ENCODE results near the gene THEM4.

Gene THEM4

GRCh38 chr1:151898519-151898991, 10.8 kb downstream of the THEM4 start:
- Histone ChIP-seq H2BK5ac (ENCODE audit: low read depth, low read length, poor library complexity) (no peak overlapping the region), H3K23ac (ENCODE audit: low read length) (no peak overlapping the region), H4K8ac (ENCODE audit: low read depth, low read length) (no peak overlapping the region), H3K14ac (ENCODE audit: low read length) (no peak overlapping the region), H3K4me2 (ENCODE audit: low read length) (no peak overlapping the region), H3K36me3 (ENCODE audit: control insufficient read depth in 1 of 2, insufficient read depth in 2 of 2, low read length in 2 of 2) (no peaks in the 10 kb centered on the region), H3K27me3 (ENCODE audit: insufficient read depth, low read length) (no peaks in the 10 kb centered on the region), H4K12ac (ENCODE audit: low read depth, low read length) (no peak overlapping the region), H3K9me3 (ENCODE audit: insufficient read depth, low read depth, low read length) (no peaks in the 10 kb centered on the region), H3K4me1 (ENCODE audit: control insufficient read depth in 1 of 2, insufficient read depth in 2 of 2, low read length in 2 of 2) (no peaks in the 10 kb centered on the region), H2BK120ac (ENCODE audit: insufficient read depth, low read length, poor library complexity) (no peak overlapping the region), H3K4ac (ENCODE audit: low read depth, low read length) (no peak overlapping the region), H3K79me1 (ENCODE audit: low read length) (no peaks in the 10 kb centered on the region), H4K91ac (ENCODE audit: low read depth, low read length) (no peak overlapping the region), H3K4me3 (ENCODE audit: low read depth, low read length) (no peak overlapping the region), H2AK5ac (ENCODE audit: low read length) (no peak overlapping the region), H3K79me2 (ENCODE audit: control insufficient read depth, insufficient read depth, low read length, poor library complexity) (no peaks in the 10 kb centered on the region), H3K18ac (ENCODE audit: low read length) (no peak overlapping the region), H3K9ac (ENCODE audit: low read length) (no peak overlapping the region), H2BK12ac (ENCODE audit: low read length) (no peak overlapping the region), H2AFZ (ENCODE audit: insufficient read depth, low read length, poor library complexity) (no peak overlapping the region), H3K27ac (ENCODE audit: low read depth, low read length) (no peak overlapping the region)
- DNase-seq: no peak
- WGBS (ENCODE audit: extremely low coverage, insufficient coverage, insufficient read length): no CpG with 5 or more reads among the region's 2 CpGs

GRCh38 chr1:151897991-151898431, 11.3 kb downstream of the THEM4 start:
- Histone ChIP-seq H2AFZ (ENCODE audit: insufficient read depth, low read length, poor library complexity) (no peak overlapping the region), H3K36me3 (ENCODE audit: control insufficient read depth in 1 of 2, insufficient read depth in 2 of 2, low read length in 2 of 2) (no peaks in the 10 kb centered on the region), H3K79me1 (ENCODE audit: low read length) (no peaks in the 10 kb centered on the region), H2BK120ac (ENCODE audit: insufficient read depth, low read length, poor library complexity) (no peak overlapping the region), H3K4me1 (ENCODE audit: control insufficient read depth in 1 of 2, insufficient read depth in 2 of 2, low read length in 2 of 2) (no peaks in the 10 kb centered on the region), H4K91ac (ENCODE audit: low read depth, low read length) (no peak overlapping the region), H3K4ac (ENCODE audit: low read depth, low read length) (no peak overlapping the region), H3K4me3 (ENCODE audit: low read depth, low read length) (no peak overlapping the region), H3K14ac (ENCODE audit: low read length) (no peak overlapping the region), H3K27ac (ENCODE audit: low read depth, low read length) (no peak overlapping the region), H2AK5ac (ENCODE audit: low read length) (no peak overlapping the region), H4K8ac (ENCODE audit: low read depth, low read length) (no peak overlapping the region), H2BK12ac (ENCODE audit: low read length) (no peak overlapping the region), H3K23ac (ENCODE audit: low read length) (no peak overlapping the region), H3K9ac (ENCODE audit: low read length) (no peak overlapping the region), H3K27me3 (ENCODE audit: insufficient read depth, low read length) (no peaks in the 10 kb centered on the region), H4K12ac (ENCODE audit: low read depth, low read length) (no peak overlapping the region), H3K79me2 (ENCODE audit: control insufficient read depth, insufficient read depth, low read length, poor library complexity) (no peaks in the 10 kb centered on the region), H2BK5ac (ENCODE audit: low read depth, low read length, poor library complexity) (no peak overlapping the region), H3K18ac (ENCODE audit: low read length) (no peak overlapping the region), H3K4me2 (ENCODE audit: low read length) (no peak overlapping the region), H3K9me3 (ENCODE audit: insufficient read depth, low read depth, low read length) (no peaks in the 10 kb centered on the region)
- WGBS (ENCODE audit: extremely low coverage, insufficient coverage, insufficient read length): no CpG with 5 or more reads among the region's 10 CpGs
- no peak for DNase-seq

GRCh38 chr1:151893176-151893924, 16.0 kb downstream of the THEM4 start:
- Histone ChIP-seq H4K8ac (ENCODE audit: low read depth, low read length) (no peak overlapping the region), H3K18ac (ENCODE audit: low read length) (no peak overlapping the region), H3K79me1 (ENCODE audit: low read length) (no peaks in the 10 kb centered on the region), H2AK5ac (ENCODE audit: low read length) (no peak overlapping the region), H3K4ac (ENCODE audit: low read depth, low read length) (no peak overlapping the region), H3K79me2 (ENCODE audit: control insufficient read depth, insufficient read depth, low read length, poor library complexity) (no peaks in the 10 kb centered on the region), H4K91ac (ENCODE audit: low read depth, low read length) (no peak overlapping the region), H3K4me1 (ENCODE audit: control insufficient read depth in 1 of 2, insufficient read depth in 2 of 2, low read length in 2 of 2) (no peaks in the 10 kb centered on the region), H3K9me3 (ENCODE audit: insufficient read depth, low read depth, low read length) (no peaks in the 10 kb centered on the region), H3K23ac (ENCODE audit: low read length) (no peak overlapping the region), H2BK5ac (ENCODE audit: low read depth, low read length, poor library complexity) (no peak overlapping the region), H2AFZ (ENCODE audit: insufficient read depth, low read length, poor library complexity) (no peak overlapping the region), H2BK12ac (ENCODE audit: low read length) (no peak overlapping the region), H3K36me3 (ENCODE audit: control insufficient read depth in 1 of 2, insufficient read depth in 2 of 2, low read length in 2 of 2) (no peaks in the 10 kb centered on the region), H3K14ac (ENCODE audit: low read length) (no peak overlapping the region), H3K27ac (ENCODE audit: low read depth, low read length) (no peak overlapping the region), H3K9ac (ENCODE audit: low read length) (no peak overlapping the region), H3K27me3 (ENCODE audit: insufficient read depth, low read length) (no peaks in the 10 kb centered on the region), H2BK120ac (ENCODE audit: insufficient read depth, low read length, poor library complexity) (no peak overlapping the region), H3K4me3 (ENCODE audit: low read depth, low read length) (no peak overlapping the region), H3K4me2 (ENCODE audit: low read length) (no peak overlapping the region), H4K12ac (ENCODE audit: low read depth, low read length) (no peak overlapping the region)
- no CpG with 5 or more reads among the region's 9 CpGs for WGBS (ENCODE audit: extremely low coverage, insufficient coverage, insufficient read length)
- DNase-seq: no peak

GRCh38 chr1:151892190-151892589, 17.1 kb downstream of the THEM4 start:
- Histone ChIP-seq H3K79me2 (ENCODE audit: control insufficient read depth, insufficient read depth, low read length, poor library complexity) (no peaks in the 10 kb centered on the region), H3K4me1 (ENCODE audit: control insufficient read depth in 1 of 2, insufficient read depth in 2 of 2, low read length in 2 of 2) (no peaks in the 10 kb centered on the region), H3K18ac (ENCODE audit: low read length) (no peak overlapping the region), H3K4me2 (ENCODE audit: low read length) (no peak overlapping the region), H3K14ac (ENCODE audit: low read length) (no peak overlapping the region), H3K9me3 (ENCODE audit: insufficient read depth, low read depth, low read length) (no peaks in the 10 kb centered on the region), H2AFZ (ENCODE audit: insufficient read depth, low read length, poor library complexity) (no peak overlapping the region), H2BK5ac (ENCODE audit: low read depth, low read length, poor library complexity) (no peak overlapping the region), H4K12ac (ENCODE audit: low read depth, low read length) (no peak overlapping the region), H3K4me3 (ENCODE audit: low read depth, low read length) (no peak overlapping the region), H3K4ac (ENCODE audit: low read depth, low read length) (no peak overlapping the region), H4K8ac (ENCODE audit: low read depth, low read length) (no peak overlapping the region), H2AK5ac (ENCODE audit: low read length) (no peak overlapping the region), H4K91ac (ENCODE audit: low read depth, low read length) (no peak overlapping the region), H2BK120ac (ENCODE audit: insufficient read depth, low read length, poor library complexity) (no peak overlapping the region), H3K27me3 (ENCODE audit: insufficient read depth, low read length) (no peaks in the 10 kb centered on the region), H3K27ac (ENCODE audit: low read depth, low read length) (no peak overlapping the region), H3K36me3 (ENCODE audit: control insufficient read depth in 1 of 2, insufficient read depth in 2 of 2, low read length in 2 of 2) (peaks cover 0 to 1% of the 10 kb centered on the region in 2 experiments), H3K79me1 (ENCODE audit: low read length) (no peaks in the 10 kb centered on the region), H2BK12ac (ENCODE audit: low read length) (no peak overlapping the region), H3K9ac (ENCODE audit: low read length) (no peak overlapping the region), H3K23ac (ENCODE audit: low read length) (no peak overlapping the region)
- no CpG with 5 or more reads among the region's 2 CpGs for WGBS (ENCODE audit: extremely low coverage, insufficient coverage, insufficient read length)
- DNase-seq: peak; percentile 78 to 91

Data from trophoblast cell (in vitro differentiated cells and primary cell).